Skeletal muscle tissue (tissue), 4 donors: ENCODE measurements around the gene LGALS7B. TPM values are rescaled to one million over a fixed set of nuclear protein-coding genes. Genes with fewer than 3 reads are reported as not detected.
A peak's percentile ranks its signal among the peaks of the same experiment; 100 is the strongest.
"Not testable (repeated sequence)": the region's sequence is repeated elsewhere in the genome, so short reads cannot be mapped to it uniquely, and the experiment has no call there.

ENCODE experiments used
- H3K27ac ChIP-seq: one replicate; pipeline ENCODE4 v1.7.0; 2013; ENCODE audit warnings: mild to moderate bottlenecking, low read depth, low read length, inconsistent platforms
- H3K27me3 ChIP-seq, 3 donors: one replicate each; pipeline ENCODE4 v1.7.0; 2013; ENCODE audit warnings: low read length in 3 of 3; ENCODE audit not compliant: control insufficient read depth in 3 of 3, insufficient read depth in 3 of 3
- H3K36me3 ChIP-seq, 3 donors: one replicate each; pipeline ENCODE4 v1.7.0; 2013; ENCODE audit warnings: low read length in 3 of 3; ENCODE audit not compliant: control insufficient read depth in 3 of 3, insufficient read depth in 3 of 3
- H3K4me1 ChIP-seq, 3 donors: one replicate each; pipeline ENCODE4 v1.7.0; 2013; ENCODE audit warnings: low read length in 3 of 3, mild to moderate bottlenecking in 3 of 3; ENCODE audit not compliant: control insufficient read depth in 3 of 3, insufficient read depth in 3 of 3
- H3K4me3 ChIP-seq, 3 donors: one replicate each; pipeline ENCODE4 v1.7.0; 2013; ENCODE audit warnings: low read length in 3 of 3
- H3K9ac ChIP-seq, 3 donors: one replicate each; pipeline ENCODE4 v1.7.0; 2013; ENCODE audit warnings: low read length in 3 of 3, mild to moderate bottlenecking in 3 of 3, moderate library complexity in 2 of 3, low read depth in 1 of 3
- H3K9me3 ChIP-seq, 3 donors: one replicate each; pipeline ENCODE4 v1.7.0; 2013; ENCODE audit warnings: low read length in 3 of 3; ENCODE audit not compliant: control insufficient read depth in 3 of 3
- total RNA-seq: library from RNA; depleted of rRNA; stranded (reverse); fragments of >200 nt; gene quantifications from one replicate; pipeline ENCODE4 v1.2.3, GENCODE V29; 2014
- donor health status: Osteomylitis.

The LGALS7B gene
- total RNA-seq, 1 donor from 2014 or later = not detected

- Histone ChIP-seq H3K9me3 (no peaks in the 10 kb centered on the region), H3K36me3 (peaks cover 28 to 36% (median 34%) of the 10 kb centered on the region in 3 donors), H3K4me1 (peaks cover 12 to 22% (median 20%) of the 10 kb centered on the region in 3 donors), H3K27me3 (no peaks in the 10 kb centered on the region), H3K27ac (no peak overlapping the region), H3K4me3 (no peak overlapping the region), H3K9ac (no peak overlapping the region)
These were observed 28.1 kb downstream of the LGALS7B start for GRCh38 chr19:38817081-38817480.

DNA sequence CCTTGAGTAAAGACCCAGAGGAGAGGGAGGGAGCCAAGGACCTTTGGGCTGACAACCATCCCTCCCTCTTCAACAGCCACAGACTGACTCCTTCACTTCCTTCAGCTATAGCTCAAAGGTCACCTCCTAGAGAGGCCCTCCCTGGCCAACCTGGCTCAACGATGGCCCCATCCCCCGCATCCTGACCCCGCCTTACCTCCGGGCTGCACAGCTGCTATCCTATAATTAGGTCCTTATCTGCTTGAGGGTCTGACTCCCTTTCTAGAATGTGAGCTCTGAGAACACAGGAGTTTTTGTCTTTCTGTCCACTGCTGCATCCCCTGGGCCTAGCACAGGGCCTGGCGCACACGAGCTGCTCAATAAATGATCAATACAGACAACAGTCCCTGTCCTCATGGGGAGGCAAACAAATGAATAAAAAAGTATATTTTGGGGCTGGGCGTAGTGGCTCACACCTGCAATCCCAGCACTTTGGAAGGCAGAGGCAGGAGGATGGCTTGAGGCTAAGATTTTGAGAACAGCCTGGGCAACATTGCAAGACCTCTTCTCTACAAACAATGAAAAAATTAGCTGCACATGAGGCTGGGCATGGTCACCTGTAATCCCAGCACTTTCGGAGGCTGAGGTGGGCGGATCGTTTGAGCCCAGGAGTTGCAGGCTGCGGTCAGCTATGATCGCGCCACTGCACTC lies 30.4 kb downstream of the LGALS7B start:
- H3K27ac ChIP-seq = peak overlapping the region; percentile 82
- no peaks in the 10 kb centered on the region for H3K27me3 ChIP-seq
- peak overlapping the region in 2 of 3 donors; percentile 27 to 29 for H3K4me3 ChIP-seq
- H3K9me3 ChIP-seq = no peaks in the 10 kb centered on the region
- peak overlapping the region; percentile 53 to 66 (median 54) for H3K9ac ChIP-seq
- peaks cover 35 to 40% (median 39%) of the 10 kb centered on the region in 3 donors for H3K36me3 ChIP-seq
- H3K4me1 ChIP-seq = peaks cover 12 to 22% (median 20%) of the 10 kb centered on the region in 3 donors

GRCh38 chr19:38821230-38821825 lies 32.3 kb downstream of the LGALS7B start:
- H3K27ac ChIP-seq, H3K4me3 ChIP-seq, H3K9me3 ChIP-seq, H3K27me3 ChIP-seq, H3K9ac ChIP-seq: not testable (repeated sequence)
- Histone ChIP-seq H3K4me1 (peaks cover 19 to 36% (median 24%) of the 10 kb centered on the region in 3 donors), H3K36me3 (peaks cover 20 to 27% (median 24%) of the 10 kb centered on the region in 3 donors)

DNA sequence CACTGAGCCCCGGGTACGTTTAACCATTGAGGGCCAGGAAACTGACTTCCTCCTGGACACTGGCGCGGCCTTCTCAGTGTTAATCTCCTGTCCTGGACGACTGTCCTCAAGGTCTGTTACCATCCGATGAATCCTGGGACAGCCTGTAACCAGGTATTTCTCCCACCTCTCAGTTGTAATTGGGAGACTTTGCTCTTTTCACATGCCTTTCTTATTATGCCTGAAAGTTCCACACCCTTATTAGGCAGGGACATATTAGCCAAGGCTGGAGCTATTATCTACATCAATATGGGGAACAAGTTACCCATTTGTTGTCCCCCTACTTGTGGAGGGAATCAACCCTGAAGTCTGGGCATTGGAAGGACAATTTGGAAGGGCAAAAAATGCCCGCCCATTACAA lies 36.9 kb downstream of the LGALS7B start:
- not testable (repeated sequence) for H3K9me3 ChIP-seq, H3K27me3 ChIP-seq, H3K4me3 ChIP-seq, H3K27ac ChIP-seq
- Histone ChIP-seq H3K4me1 (peaks cover 28 to 34% (median 28%) of the 10 kb centered on the region in 3 donors), H3K36me3 (peaks cover 19 to 25% (median 23%) of the 10 kb centered on the region in 3 donors), H3K9ac (peak overlapping the region in 1 of 3 donors; percentile 16)

DNA sequence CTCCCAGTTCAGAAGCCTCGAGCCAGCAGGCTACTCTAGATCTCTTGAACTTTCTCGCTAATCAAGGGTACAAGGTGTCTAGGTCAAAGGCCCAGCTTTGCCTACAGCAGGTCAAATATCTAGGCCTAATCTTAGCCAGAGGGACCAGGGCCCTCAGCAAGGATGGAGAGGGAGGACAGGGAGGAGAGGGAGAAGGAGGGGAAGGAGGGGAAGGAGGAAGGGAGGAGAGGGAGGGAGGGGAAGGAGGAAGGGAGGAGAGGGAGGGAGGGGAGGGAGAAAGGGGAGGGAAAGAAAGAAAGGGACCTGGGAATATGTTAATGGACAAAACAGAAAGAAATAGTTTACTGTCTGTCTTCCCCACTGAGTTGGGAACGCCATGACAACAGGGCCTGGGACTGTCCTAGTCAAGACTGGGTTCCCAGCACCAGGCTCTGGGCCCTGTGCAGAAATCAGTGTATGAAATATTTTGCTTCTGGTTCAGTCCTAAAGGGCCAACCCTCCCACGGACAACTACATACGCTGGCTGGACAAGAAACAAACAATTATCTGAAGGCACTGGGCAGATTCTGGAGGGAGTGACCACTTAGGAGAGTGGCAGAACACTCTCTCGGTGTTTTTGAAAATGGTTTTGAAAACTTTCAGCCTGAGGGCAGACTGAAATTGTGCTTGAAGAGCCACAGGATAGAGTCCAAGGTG lies 38.0 kb downstream of the LGALS7B start:
- Histone ChIP-seq H3K9me3 (no peaks in the 10 kb centered on the region), H3K27me3 (no peaks in the 10 kb centered on the region), H3K4me1 (peaks cover 32 to 42% (median 33%) of the 10 kb centered on the region in 3 donors), H3K36me3 (peaks cover 19 to 25% (median 23%) of the 10 kb centered on the region in 3 donors), H3K27ac (no peak overlapping the region), H3K4me3 (peak overlapping the region in 1 of 3 donors; percentile 7), H3K9ac (peak overlapping the region in 1 of 3 donors; percentile 16)

DNA sequence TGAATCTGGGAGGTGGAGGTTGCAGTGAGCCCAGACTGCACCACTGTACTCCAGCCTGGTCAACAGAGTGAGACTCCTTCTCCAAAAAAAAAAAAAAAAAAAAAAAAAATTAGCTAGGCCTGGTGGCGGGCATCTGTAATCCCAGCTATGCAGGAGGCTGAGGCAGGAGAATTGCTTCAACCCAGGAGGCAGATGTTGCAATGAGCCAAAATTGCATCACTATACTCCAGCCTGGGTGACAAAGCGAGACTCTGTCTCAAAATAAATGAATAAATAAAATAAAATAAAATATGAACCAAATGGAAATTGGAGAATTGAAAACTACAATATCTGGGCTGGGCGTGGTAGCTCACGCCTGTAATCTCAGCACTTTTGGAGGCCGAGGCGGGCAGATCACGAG lies 40.2 kb downstream of the LGALS7B start:
- H3K9me3 ChIP-seq, H3K27ac ChIP-seq, H3K27me3 ChIP-seq, H3K4me3 ChIP-seq, H3K9ac ChIP-seq: not testable (repeated sequence)
- peaks cover 14 to 21% (median 16%) of the 10 kb centered on the region in 3 donors for H3K36me3 ChIP-seq
- peaks cover 38 to 47% (median 38%) of the 10 kb centered on the region in 3 donors for H3K4me1 ChIP-seq

GRCh38 chr19:38830039-38830733 lies 41.2 kb downstream of the LGALS7B start:
- Histone ChIP-seq H3K9ac (peak overlapping the region; percentile 34 to 99 (median 91)), H3K27me3 (no peaks in the 10 kb centered on the region), H3K27ac (peak overlapping the region; percentile 91), H3K4me3 (peak overlapping the region in 2 of 3 donors; percentile 88 to 96), H3K9me3 (no peaks in the 10 kb centered on the region), H3K36me3 (peaks cover 14 to 21% (median 16%) of the 10 kb centered on the region in 3 donors), H3K4me1 (peaks cover 38 to 48% (median 41%) of the 10 kb centered on the region in 3 donors)

DNA sequence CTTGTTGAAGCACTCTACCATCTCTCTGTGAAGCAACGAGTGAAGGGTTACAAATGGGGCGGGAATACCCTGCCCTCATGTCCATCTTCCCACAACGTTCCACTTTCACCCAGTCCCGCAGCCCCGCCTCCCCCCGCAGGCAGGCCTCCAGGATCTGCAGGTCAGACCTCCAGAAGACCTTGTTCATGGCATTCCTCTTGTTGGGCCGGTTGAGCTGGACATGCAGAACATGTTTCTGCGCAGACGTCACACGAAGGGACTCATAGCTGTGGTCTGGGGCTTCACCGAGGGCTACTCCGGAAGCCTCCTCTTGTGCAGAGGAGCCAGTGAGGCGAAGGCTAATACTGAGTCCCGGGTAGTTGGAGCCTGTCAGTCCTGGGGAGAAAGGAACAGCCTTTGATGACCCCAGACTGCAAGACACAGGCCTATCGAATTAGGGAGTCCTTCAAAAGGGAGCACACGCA lies 42.2 kb downstream of the LGALS7B start:
- H3K27ac ChIP-seq = peak overlapping the region; percentile 91
- peak overlapping the region; percentile 91 to 99 (median 98) for H3K9ac ChIP-seq
- H3K9me3 ChIP-seq = no peaks in the 10 kb centered on the region
- H3K36me3 ChIP-seq = peaks cover 16 to 24% (median 18%) of the 10 kb centered on the region in 3 donors
- no peaks in the 10 kb centered on the region for H3K27me3 ChIP-seq
- peak overlapping the region; percentile 88 to 100 (median 96) for H3K4me3 ChIP-seq
- H3K4me1 ChIP-seq = peaks cover 38 to 48% (median 46%) of the 10 kb centered on the region in 3 donors

DNA sequence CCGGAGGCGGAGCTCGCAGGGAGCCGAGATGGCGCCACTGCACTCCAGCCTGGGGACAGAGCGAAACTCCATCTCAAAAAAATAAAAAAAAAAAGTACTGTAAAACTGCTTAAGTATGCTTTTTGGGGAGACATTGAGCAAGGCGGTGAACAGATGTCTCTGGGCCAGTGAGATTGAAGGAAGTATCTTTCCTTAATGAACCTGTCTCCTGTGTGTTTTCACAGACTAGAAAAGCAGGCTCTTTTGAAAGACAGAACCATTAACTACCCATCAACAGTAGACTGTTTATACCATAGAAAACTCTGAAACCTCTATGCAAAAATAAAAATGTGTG lies 44.1 kb downstream of the LGALS7B start:
- H3K9me3 ChIP-seq = no peaks in the 10 kb centered on the region
- H3K9ac ChIP-seq = no peak overlapping the region
- H3K27ac ChIP-seq = peak overlapping the region; percentile 91
- H3K4me3 ChIP-seq = no peak overlapping the region
- H3K4me1 ChIP-seq = peaks cover 42 to 61% (median 51%) of the 10 kb centered on the region in 3 donors
- peaks cover 25 to 28% (median 27%) of the 10 kb centered on the region in 3 donors for H3K36me3 ChIP-seq
- no peaks in the 10 kb centered on the region for H3K27me3 ChIP-seq
